CD4-positive, alpha-beta T cell (primary cell): ENCODE measurements around the gene CREBL2. TPM values are rescaled to one million over a fixed set of nuclear protein-coding genes. Genes with fewer than 3 reads are reported as not detected.

Experiments
- ATAC-seq: fragments of 200-7000 bp; cut with Tn5 transposase; one replicate; pipeline ENCODE4 v1.10.0; 2022; ENCODE audit warnings: mild to moderate bottlenecking; ENCODE audit not compliant: poor library complexity
- CTCF ChIA-PET: fragments of 350-600 bp; sonication (Branson Sonifier 250); formaldehyde crosslinking; loops from one replicate; lab custom pipeline; 2021; ENCODE audit warnings: antibody characterized with exemption, inconsistent platforms; lab: Charles Lee
- POLR2A ChIA-PET: fragments of 350-600 bp; sonication (Branson Sonifier 250); formaldehyde crosslinking; loops from one replicate; lab custom pipeline; 2021; ENCODE audit warnings: antibody characterized with exemption, inconsistent platforms; lab: Charles Lee
- DNase-seq, 14 experiments: peaks; one replicate each; pipeline ENCODE4 v3.0.0-alpha.2; 2013 to 2020; ENCODE audit warnings: mixed read lengths in 2 of 14
- H3K27ac ChIP-seq, 2 donors: one replicate each; pipeline versions ENCODE4 v1.5.1 to v1.7.0; 2013; ENCODE audit warnings: low read length in 2 of 2, low read depth in 1 of 2, mild to moderate bottlenecking in 1 of 2
- H3K27me3 ChIP-seq, 2 experiments: 1 replicate in 1 of 2; 2 replicates in 1 of 2; pipeline versions ENCODE4 v1.6.1 to v1.7.0; 2013; ENCODE audit warnings: low read length in 2 of 2, control low read depth in 1 of 2, mild to moderate bottlenecking in 1 of 2, moderate library complexity in 1 of 2; ENCODE audit not compliant: insufficient read depth in 2 of 2, control insufficient read depth in 1 of 2
- H3K36me3 ChIP-seq: one replicate; pipeline ENCODE4 v1.6.1; 2013; ENCODE audit warnings: low read length, control low read depth; ENCODE audit not compliant: insufficient read depth
- H3K4me1 ChIP-seq: one replicate; pipeline ENCODE4 v1.6.1; 2013; ENCODE audit warnings: low read length, control low read depth; ENCODE audit not compliant: insufficient read depth
- H3K4me3 ChIP-seq: one replicate; pipeline ENCODE4 v1.5.1; 2013; ENCODE audit warnings: mild to moderate bottlenecking, low read length, moderate library complexity
- H3K9me3 ChIP-seq, 2 experiments: 1 replicate in 1 of 2; 2 replicates in 1 of 2; pipeline versions ENCODE4 v1.6.1 to v1.7.0; 2013; ENCODE audit warnings: low read length in 2 of 2, mild to moderate bottlenecking in 2 of 2, control low read depth in 1 of 2, moderate library complexity in 1 of 2; ENCODE audit not compliant: control insufficient read depth in 1 of 2, insufficient read depth in 1 of 2
- H3K27ac Mint-ChIP-seq: one replicate; pipeline ENCODE4 v1.8.0; 2020; ENCODE audit warnings: mixed read lengths
- H3K27me3 Mint-ChIP-seq: one replicate; pipeline ENCODE4 v1.8.0; 2021; ENCODE audit warnings: mixed read lengths
- H3K36me3 Mint-ChIP-seq: one replicate; pipeline ENCODE4 v1.8.0; 2021; ENCODE audit warnings: low read depth, mixed read lengths
- H3K4me1 Mint-ChIP-seq: one replicate; pipeline ENCODE4 v1.8.0; 2021; ENCODE audit warnings: low read depth, mixed read lengths
- H3K4me3 Mint-ChIP-seq: one replicate; pipeline ENCODE4 v1.8.0; 2020; ENCODE audit warnings: mild to moderate bottlenecking, mixed read lengths
- H3K9me3 Mint-ChIP-seq: one replicate; pipeline ENCODE4 v1.8.0; 2020; ENCODE audit warnings: mixed read lengths
- intact Hi-C, 2 experiments: fragments of 100-400 bp; cut with DNase I in 1 of 2; cut with micrococcal nuclease in 1 of 2; formaldehyde crosslinking; loops; one replicate each; pipeline versions ENCODE4 v1.15.1 to v1.9.0; 2023 to 2025; cut with DNase I, micrococcal nuclease
- total RNA-seq, 174 experiments: library from RNA in 2 of 174; stranded (reverse) in 2 of 174; gene quantifications; one replicate each; pipeline ENCODE4 v1.2.3 and lab custom pipeline; 2021 to 2026
- TF ChIP-seq, protein P1 (sequence below): fragments of 200-600 bp; IDR thresholded peaks from one replicate; pipeline ENCODE4 v1.8.0; 2022; ENCODE audit warnings: antibody characterized with exemption, mild to moderate bottlenecking

Gene CREBL2
- total RNA-seq, 2 experiments from 2014 or later: 9.5 to 12.6 TPM

DNA sequence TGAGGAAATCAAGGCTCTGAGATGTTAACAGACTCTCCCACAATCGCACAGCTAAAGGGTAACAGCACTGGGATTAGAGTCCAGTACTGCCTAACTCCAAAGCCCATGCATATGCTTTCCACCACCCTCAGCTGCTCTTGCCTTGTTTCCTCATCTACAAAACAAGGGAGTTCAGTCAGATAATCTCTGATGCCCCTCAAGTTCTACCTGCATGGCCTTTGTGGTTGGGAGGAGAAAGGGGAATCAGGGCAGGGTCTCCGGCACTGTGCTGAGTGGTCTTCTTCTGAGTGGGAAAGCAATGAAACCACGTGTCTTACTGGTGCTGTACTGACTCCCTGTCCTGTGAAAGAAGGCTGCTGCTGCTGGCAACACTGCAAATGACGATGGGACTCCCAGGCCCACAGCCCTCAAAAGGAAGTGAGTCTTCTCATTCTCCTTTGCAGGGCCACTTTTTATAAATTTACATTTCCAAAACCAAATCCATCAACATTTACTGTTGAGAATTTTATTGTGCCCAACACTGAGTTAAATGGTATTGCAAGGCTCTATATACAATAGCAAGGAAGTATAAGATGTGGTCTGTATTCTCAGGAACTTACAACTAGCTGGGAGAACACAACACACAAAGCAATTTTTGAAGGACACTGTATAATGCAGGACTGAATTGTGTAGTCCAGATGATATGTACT is 29.3 kb upstream of the CREBL2 start:
- Mint-ChIP-seq H3K27ac (no peak overlapping the region), H3K4me3 (no peak overlapping the region), H3K36me3 (no peaks in the 10 kb centered on the region), H3K4me1 (peaks cover 15% of the 10 kb centered on the region), H3K9me3 (no peaks in the 10 kb centered on the region), H3K27me3 (no peaks in the 10 kb centered on the region)
- no peaks in the 10 kb centered on the region for H3K27me3 ChIP-seq
- H3K4me1 ChIP-seq: peaks cover 8% of the 10 kb centered on the region
- CTCF ChIA-PET: no interaction called here
- H3K36me3 ChIP-seq: no peaks in the 10 kb centered on the region
- peak in 1 of 14 experiments; percentile 11 for DNase-seq
- H3K4me3 ChIP-seq: no peak overlapping the region
- TF ChIP-seq, protein P1, sequence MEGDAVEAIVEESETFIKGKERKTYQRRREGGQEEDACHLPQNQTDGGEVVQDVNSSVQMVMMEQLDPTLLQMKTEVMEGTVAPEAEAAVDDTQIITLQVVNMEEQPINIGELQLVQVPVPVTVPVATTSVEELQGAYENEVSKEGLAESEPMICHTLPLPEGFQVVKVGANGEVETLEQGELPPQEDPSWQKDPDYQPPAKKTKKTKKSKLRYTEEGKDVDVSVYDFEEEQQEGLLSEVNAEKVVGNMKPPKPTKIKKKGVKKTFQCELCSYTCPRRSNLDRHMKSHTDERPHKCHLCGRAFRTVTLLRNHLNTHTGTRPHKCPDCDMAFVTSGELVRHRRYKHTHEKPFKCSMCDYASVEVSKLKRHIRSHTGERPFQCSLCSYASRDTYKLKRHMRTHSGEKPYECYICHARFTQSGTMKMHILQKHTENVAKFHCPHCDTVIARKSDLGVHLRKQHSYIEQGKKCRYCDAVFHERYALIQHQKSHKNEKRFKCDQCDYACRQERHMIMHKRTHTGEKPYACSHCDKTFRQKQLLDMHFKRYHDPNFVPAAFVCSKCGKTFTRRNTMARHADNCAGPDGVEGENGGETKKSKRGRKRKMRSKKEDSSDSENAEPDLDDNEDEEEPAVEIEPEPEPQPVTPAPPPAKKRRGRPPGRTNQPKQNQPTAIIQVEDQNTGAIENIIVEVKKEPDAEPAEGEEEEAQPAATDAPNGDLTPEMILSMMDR: no peak
- H3K9me3 ChIP-seq: no peaks in the 10 kb centered on the region
- POLR2A ChIA-PET: interaction anchor here (0.6 kb wide), 1 partner anchor 11 kb away, joined by 4 read pairs; no protein-coding TSS in a partner anchor
- ATAC-seq: no peak
- no peak overlapping the region for H3K27ac ChIP-seq
- intact Hi-C loops: no loop called here

DNA sequence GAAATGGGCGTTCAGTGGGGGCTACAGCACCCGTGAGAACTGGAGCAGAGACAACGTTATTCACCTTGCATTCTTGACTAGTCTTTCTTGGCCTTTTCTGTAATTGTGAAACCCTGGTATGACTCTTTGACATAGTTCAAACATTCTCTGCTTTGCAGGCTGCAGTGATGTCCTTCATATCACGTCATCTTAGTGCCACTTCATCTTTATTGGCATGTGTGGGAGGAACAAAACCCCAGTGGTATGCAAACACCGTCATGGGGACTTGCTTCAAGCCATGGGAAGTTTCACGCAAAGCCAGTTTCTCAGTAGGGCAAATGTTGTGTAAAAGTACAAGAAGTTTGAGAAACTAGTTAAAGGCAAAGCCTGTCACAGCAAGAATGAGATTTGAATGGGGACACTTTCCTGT is 28.8 kb upstream of the CREBL2 start:
- ChIA-PET CTCF (no interaction called here), POLR2A (no interaction called here)
- Mint-ChIP-seq H3K36me3 (no peaks in the 10 kb centered on the region), H3K27me3 (no peaks in the 10 kb centered on the region), H3K4me3 (no peak overlapping the region), H3K27ac (no peak overlapping the region), H3K9me3 (no peaks in the 10 kb centered on the region), H3K4me1 (peaks cover 15% of the 10 kb centered on the region)
- intact Hi-C loops: no loop called here
- H3K9me3 ChIP-seq: no peaks in the 10 kb centered on the region
- H3K4me3 ChIP-seq: no peak overlapping the region
- no peak overlapping the region for H3K27ac ChIP-seq
- ATAC-seq: peak; percentile 34
- H3K27me3 ChIP-seq: no peaks in the 10 kb centered on the region
- no peak for DNase-seq
- H3K4me1 ChIP-seq: peaks cover 8% of the 10 kb centered on the region
- no peaks in the 10 kb centered on the region for H3K36me3 ChIP-seq
- TF ChIP-seq, protein P1: no peak

DNA sequence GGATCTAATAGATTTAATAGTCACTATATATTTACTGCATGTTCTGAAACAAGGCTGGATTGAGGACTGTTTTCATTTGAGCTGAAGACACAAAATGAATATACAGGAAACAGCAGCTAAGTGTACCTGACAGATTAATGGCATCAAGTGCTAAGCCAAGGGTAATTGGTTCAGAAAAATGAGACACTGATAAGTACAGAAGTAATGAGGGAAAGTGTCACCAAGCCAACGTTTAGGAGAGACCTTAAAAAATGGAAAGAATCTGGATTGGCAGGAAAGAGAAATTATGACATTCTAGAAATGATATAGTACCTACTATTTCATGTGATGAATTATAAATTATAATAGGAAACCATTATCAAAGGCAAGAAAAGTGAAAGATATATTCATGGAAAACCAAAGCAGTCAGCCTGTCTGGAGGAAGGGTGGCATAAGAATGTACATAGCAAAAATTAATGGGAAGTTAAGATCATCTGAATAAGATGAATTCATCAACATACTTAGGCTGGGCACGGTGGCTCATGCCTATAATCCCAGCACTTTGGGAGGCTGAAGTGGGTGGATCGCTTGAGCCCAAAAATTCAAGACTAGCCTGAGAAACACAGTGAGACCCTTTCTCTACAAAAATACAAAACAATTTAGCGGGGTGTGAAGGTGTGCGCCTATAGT is 28.0 kb upstream of the CREBL2 start:
- ChIA-PET CTCF (no interaction called here), POLR2A (no interaction called here)
- H3K4me1 ChIP-seq: peaks cover 8% of the 10 kb centered on the region
- intact Hi-C loops: no loop called here
- ATAC-seq (no peak), DNase-seq (no peak)
- Mint-ChIP-seq H3K4me1 (peaks cover 15% of the 10 kb centered on the region), H3K4me3 (no peak overlapping the region), H3K27me3 (no peaks in the 10 kb centered on the region), H3K9me3 (no peaks in the 10 kb centered on the region), H3K27ac (no peak overlapping the region), H3K36me3 (no peaks in the 10 kb centered on the region)
- H3K9me3 ChIP-seq: no peaks in the 10 kb centered on the region
- no peaks in the 10 kb centered on the region for H3K27me3 ChIP-seq
- TF ChIP-seq, protein P1: no peak
- no peak overlapping the region for H3K27ac ChIP-seq
- H3K4me3 ChIP-seq: no peak overlapping the region
- H3K36me3 ChIP-seq: no peaks in the 10 kb centered on the region
